PC-9 (cell line): Measurements from ENCODE around the gene KCNE1.
"Not testable (repeated sequence)": the region's sequence is repeated elsewhere in the genome, so short reads cannot be mapped to it uniquely, and the experiment has no call there.

Experiments
- CTCF ChIP-seq: fragments of 200-600 bp; sonication (generic); conservative IDR thresholded peaks from 2 replicates; pipeline ENCODE4 v1.6.1; 2017; ENCODE audit warnings: mixed run types, antibody characterized with exemption, mild to moderate bottlenecking, moderate library complexity
- EZH2 ChIP-seq: fragments of 200-600 bp; sonication (generic); IDR thresholded peaks from 2 replicates; pipeline ENCODE4 v1.8.0; 2017; ENCODE audit warnings: antibody characterized with exemption, low read depth

GRCh38 chr21:34428441-34428840 is 83.6 kb downstream of the KCNE1 start:
- TF ChIP-seq CTCF, EZH2: not testable (repeated sequence)
